ENCODE data around the gene MED10.

GRCh38 chr5:6401410-6401809 lies 23.1 kb upstream of the MED10 start:
- TF ChIP-seq CTCF (IDR thresholded peaks at IDR 0.05) (no peak), POLR2AphosphoS5 (IDR thresholded peaks at IDR 0.05; ENCODE audit: low read depth, low read length) (no peak), SIN3A (IDR thresholded peaks at IDR 0.05; ENCODE audit: borderline replicate concordance, insufficient read depth, low read depth, low read length) (no peak), TCF7L2 (IDR thresholded peaks at IDR 0.05; ENCODE audit: low read depth, low read length) (no peak)
- TF ChIP-seq, protein P1, sequence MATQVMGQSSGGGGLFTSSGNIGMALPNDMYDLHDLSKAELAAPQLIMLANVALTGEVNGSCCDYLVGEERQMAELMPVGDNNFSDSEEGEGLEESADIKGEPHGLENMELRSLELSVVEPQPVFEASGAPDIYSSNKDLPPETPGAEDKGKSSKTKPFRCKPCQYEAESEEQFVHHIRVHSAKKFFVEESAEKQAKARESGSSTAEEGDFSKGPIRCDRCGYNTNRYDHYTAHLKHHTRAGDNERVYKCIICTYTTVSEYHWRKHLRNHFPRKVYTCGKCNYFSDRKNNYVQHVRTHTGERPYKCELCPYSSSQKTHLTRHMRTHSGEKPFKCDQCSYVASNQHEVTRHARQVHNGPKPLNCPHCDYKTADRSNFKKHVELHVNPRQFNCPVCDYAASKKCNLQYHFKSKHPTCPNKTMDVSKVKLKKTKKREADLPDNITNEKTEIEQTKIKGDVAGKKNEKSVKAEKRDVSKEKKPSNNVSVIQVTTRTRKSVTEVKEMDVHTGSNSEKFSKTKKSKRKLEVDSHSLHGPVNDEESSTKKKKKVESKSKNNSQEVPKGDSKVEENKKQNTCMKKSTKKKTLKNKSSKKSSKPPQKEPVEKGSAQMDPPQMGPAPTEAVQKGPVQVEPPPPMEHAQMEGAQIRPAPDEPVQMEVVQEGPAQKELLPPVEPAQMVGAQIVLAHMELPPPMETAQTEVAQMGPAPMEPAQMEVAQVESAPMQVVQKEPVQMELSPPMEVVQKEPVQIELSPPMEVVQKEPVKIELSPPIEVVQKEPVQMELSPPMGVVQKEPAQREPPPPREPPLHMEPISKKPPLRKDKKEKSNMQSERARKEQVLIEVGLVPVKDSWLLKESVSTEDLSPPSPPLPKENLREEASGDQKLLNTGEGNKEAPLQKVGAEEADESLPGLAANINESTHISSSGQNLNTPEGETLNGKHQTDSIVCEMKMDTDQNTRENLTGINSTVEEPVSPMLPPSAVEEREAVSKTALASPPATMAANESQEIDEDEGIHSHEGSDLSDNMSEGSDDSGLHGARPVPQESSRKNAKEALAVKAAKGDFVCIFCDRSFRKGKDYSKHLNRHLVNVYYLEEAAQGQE (IDR thresholded peaks at IDR 0.05; ENCODE audit: insufficient read depth in 1 of 2, low read depth in 2 of 2, low read length in 1 of 2): no peak
